ENCODE data around the gene ASH1L.

- TF ChIP-seq POLR2A (IDR thresholded peaks at IDR 0.05; ENCODE audit: extremely low read depth, insufficient read length) = no peak
- TF ChIP-seq, protein P1, sequence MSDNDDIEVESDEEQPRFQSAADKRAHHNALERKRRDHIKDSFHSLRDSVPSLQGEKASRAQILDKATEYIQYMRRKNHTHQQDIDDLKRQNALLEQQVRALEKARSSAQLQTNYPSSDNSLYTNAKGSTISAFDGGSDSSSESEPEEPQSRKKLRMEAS (IDR thresholded peaks at IDR 0.05; ENCODE audit: low read depth, low read length) = no peak
- TF ChIP-seq, protein P2, sequence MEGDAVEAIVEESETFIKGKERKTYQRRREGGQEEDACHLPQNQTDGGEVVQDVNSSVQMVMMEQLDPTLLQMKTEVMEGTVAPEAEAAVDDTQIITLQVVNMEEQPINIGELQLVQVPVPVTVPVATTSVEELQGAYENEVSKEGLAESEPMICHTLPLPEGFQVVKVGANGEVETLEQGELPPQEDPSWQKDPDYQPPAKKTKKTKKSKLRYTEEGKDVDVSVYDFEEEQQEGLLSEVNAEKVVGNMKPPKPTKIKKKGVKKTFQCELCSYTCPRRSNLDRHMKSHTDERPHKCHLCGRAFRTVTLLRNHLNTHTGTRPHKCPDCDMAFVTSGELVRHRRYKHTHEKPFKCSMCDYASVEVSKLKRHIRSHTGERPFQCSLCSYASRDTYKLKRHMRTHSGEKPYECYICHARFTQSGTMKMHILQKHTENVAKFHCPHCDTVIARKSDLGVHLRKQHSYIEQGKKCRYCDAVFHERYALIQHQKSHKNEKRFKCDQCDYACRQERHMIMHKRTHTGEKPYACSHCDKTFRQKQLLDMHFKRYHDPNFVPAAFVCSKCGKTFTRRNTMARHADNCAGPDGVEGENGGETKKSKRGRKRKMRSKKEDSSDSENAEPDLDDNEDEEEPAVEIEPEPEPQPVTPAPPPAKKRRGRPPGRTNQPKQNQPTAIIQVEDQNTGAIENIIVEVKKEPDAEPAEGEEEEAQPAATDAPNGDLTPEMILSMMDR (IDR thresholded peaks at IDR 0.05; ENCODE audit: low read depth, low read length) = no peak
Observed at GRCh38 chr1:155479205-155479604, 83.4 kb downstream of the ASH1L start.
